Measurements from ENCODE around the gene PAFAH1B1.
"Not testable (repeated sequence)": the region's sequence is repeated elsewhere in the genome, so short reads cannot be mapped to it uniquely, and the experiment has no call there.

Gene PAFAH1B1

GRCh38 chr17:2636169-2636930 is 42.9 kb downstream of the PAFAH1B1 start:
- no peak for DNase-seq

GRCh38 chr17:2637422-2637821 is 44.0 kb downstream of the PAFAH1B1 start:
- DNase-seq: no peak

DNA sequence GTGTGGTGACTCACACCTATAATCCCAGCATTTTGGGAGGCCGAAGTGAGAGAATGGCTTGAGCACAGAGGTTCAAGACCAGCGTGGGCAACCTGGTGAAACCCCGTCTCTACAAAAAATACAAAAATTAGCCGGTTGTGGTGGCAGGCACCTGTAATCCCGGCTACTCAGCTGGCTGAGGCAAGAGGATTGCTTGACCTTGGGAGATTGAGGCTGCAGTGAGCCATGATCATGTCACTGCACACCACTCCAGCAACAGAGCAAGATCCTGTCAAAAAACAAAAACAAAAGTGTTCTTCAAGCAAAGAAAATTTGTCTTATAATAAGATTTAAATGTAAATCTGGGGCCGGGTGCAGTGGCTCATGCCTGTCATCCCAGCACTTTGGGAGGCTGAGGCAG is 51.5 kb downstream of the PAFAH1B1 start:
- no peak for DNase-seq

- no peak for DNase-seq
Measured at GRCh38 chr17:2647957-2648356, 54.5 kb downstream of the PAFAH1B1 start.

DNA sequence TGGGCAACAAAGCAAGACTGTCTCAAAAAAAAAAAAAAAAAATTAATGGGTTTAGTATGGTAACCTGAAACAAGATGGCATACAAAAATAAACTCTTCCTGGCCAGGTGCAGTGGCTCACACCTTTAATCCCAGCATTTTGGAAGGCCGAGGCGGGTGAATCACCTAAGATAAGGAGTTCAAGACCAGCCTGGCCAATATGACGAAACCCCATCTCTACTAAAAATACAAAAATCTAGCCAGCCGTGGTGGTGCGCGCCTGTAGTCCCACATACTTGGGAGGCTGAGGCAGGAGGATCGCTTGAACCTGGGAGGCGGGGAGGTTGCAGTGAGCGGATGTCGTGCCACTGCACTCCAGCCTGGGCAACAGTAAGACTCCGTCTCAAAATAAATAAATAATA is 55.7 kb downstream of the PAFAH1B1 start:
- DNase-seq: no peak

GRCh38 chr17:2652911-2653310 is 59.5 kb downstream of the PAFAH1B1 start:
- not testable (repeated sequence) for DNase-seq

DNA sequence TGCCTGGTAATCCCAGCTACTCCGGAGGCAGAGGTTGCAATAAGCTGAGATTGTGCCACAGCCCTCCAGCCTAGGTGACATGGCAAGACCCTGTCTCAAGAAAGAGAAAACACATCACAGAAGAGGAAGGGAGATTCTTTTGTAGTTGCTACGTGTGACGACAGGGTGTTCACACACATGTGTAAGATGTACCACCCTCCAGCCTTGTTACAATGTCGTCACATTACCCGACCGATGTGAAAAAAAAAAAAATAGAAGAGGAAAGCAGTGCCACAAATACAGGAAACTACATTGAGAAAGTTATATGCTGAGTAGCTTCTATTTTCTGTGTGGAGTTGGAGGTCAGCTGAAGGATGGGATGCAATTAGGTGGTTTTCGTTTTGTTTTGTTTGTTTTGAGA is 62.1 kb downstream of the PAFAH1B1 start:
- no peak for DNase-seq

GRCh38 chr17:2656283-2656682 is 62.8 kb downstream of the PAFAH1B1 start:
- DNase-seq: no peak

GRCh38 chr17:2659337-2659736 is 65.9 kb downstream of the PAFAH1B1 start:
- not testable (repeated sequence) for DNase-seq

GRCh38 chr17:2660410-2660809 is 67.0 kb downstream of the PAFAH1B1 start:
- DNase-seq: not testable (repeated sequence)

DNA sequence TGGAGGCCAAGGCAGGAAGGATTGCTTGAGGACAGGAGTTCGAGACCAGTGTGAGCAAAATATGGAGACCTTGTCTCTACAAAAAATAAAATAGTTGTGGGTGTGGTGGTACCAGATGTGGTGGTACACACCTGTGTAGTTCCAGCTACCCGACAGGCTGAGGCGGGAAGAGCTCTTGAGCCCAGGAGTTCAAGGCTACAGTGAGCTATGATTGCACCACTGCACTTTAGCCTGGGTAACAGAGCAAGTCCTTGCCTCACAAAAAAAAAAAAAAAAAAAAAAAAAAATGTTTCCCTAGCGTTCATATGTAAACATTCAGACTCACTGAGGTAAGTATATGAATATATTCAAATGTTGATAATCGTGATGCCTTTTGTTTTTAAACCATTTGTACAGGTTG is 78.6 kb downstream of the PAFAH1B1 start:
- DNase-seq: no peak

DNA sequence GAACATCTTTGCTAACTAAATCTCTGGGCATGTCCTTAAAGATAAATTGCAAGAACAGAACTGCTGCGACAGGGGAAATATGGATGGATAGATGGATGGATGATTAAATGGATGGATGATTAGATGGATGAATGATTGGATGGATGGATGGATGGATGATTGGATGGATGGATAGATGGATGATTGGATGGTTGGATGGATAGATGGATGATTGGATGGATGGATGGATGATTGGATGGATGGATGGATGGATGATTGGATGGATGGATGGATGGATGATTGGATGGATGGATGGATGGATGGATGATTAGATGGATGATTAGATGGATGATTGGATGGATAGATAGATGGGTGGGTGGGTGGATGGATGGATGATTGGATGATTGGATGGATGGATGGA is 85.8 kb downstream of the PAFAH1B1 start:
- not testable (repeated sequence) for DNase-seq

DNA sequence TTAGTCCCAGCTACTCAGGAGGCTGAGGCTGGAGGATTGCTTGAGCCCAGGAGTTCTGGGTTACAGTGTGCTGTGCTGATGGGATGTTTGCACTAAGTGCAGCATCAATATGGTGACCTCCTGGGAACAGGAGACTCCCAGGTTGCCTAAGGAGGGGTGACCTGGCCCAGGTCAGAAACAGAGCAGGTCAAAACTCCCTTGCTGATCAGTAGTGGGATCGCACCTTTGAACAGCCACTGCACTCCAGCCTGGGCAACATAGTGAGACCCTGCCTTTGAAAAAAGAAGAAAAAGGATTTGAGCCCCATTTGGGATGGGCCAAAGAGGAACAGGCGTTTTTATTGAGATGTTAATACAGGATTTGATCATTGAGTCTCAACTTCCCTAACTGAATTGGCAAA is 87.5 kb downstream of the PAFAH1B1 start:
- no peak for DNase-seq

- no peak for DNase-seq
Measured at GRCh38 chr17:2681650-2682049, 88.2 kb downstream of the PAFAH1B1 start.

DNA sequence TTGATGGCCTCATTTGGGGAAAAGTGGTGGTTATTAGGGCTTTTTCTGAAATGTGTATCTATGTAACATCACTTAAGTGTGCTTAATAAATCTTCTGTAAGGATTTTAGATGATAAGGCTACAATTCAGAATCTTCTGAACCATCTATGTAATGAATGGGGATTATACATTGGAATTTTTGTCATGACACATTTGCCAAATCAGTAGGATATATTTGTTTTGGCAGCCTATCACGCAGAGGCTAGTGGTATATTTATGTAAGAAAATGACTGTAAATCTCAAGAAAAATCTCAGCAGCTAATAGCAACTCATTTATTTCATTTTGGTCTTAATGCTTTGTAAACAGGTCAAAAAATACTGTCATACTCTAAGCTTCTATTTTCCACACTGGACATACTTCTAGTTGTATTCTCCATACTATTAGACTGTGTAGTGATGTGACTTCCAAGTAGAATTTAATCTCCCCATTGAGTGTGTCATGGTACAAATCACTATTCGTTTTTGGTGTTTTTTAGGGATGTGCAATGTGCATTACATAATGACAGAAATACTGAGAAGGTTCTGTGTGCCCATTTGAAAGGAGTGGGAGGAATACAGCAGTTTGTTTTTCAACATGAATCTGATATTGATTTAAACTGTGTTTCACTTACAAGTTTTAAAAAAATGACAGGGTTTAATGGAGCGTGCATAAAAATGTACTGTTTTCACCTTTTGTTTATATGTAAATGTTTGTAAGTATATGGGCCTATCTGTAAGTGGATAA is 88.9 kb downstream of the PAFAH1B1 start:
- DNase-seq: no peak

DNA sequence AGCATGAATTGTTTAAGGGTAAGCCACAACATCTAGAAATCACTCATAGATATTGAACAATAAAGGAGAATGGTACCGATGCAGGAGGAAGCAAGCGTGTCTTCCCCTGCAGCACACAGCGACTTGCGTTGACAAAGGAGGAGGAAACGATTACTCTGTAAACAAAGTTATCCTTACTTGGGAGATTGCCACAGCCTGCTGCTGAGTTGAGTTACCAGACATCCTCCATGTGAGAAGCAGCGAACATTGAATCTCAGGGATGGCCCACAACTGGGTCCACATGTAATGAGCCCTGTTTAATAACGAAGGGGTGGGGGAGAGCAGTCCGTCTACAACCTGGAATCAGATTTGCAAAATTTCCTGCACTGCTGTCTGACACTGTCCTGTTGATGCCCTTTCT is 90.5 kb downstream of the PAFAH1B1 start:
- DNase-seq: no peak

GRCh38 chr17:2684549-2684948 is 91.1 kb downstream of the PAFAH1B1 start:
- DNase-seq: no peak

DNA sequence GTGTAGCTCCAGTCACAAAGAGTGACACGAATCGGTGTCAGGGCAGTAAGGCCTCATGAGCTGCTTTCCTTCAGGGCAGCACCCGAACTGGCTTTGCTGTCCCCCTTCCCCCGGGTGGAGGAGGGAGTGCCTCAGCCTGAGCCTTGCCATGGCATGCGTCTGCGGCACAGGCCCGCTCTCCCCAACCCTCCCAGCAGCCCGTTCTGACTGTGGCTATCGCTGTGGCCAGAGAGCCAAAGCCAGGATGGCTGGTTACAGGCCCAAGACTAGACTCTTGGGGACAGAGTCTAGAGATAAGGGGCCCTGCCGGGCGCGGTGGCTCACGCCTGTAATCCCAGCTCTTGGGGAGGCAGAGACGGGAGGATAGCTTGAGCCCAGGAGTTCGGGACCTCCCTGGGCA is 92.2 kb downstream of the PAFAH1B1 start:
- DNase-seq: no peak

GRCh38 chr17:2687074-2687418 is 93.6 kb downstream of the PAFAH1B1 start:
- no peak for DNase-seq

DNA sequence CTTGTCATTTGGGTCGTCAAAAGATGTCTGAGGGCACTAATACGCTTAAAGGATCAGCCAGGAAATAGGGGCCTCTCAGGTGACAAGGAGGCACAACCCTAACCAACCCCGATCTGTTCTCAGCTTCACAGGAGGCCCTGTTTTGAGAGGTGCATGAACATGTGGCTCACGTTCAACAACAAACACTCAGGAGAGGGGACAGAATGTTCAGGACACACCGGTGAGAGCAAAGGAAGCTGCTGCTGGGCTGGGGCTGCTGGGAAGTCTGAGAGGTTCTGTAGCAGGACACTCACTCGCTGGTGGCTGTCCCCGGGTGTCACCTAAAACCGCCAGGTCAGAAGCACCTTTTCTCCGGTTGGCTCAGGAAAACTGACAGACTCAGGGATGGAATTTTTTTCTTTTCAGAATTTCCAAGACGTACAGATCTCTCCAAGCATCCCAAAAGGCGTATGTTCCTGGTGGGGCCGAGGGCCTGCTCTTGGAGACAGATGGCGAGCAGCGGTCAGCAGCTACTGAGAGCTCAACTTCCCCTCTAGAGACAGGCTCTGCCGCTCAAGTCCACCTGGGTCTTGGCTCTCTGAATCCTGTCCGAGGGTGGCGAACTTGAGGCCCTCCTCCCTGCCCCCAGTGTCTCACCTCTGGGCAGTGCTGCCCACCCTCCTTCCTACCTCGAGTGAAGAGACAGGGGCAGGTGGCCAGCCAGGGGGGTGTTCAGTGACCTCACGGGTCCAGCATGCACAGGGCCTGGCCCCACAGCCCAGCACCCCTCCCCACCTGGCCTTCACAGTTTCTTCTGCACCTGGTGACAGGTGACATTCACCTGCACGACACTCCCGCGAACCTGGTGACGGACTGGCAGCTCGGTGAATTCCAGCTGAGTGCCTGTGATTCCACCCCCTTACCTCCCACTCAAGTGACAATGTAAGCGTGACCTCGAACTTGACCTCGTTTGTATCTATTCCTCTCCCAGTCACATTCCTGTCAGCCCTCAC is 95.2 kb downstream of the PAFAH1B1 start:
- no peak for DNase-seq

- DNase-seq: no peak
Measured at GRCh38 chr17:2689411-2690164, 96.1 kb downstream of the PAFAH1B1 start.

Measured in activated CD4-positive, alpha-beta T cell treated with anti-CD3 and anti-CD28 coated beads, Interleukin-10, Interleukin-2, amounts not matched to agents 100 ng/mL and 50 ng/mL, durations not matched to agents 16 hours and 8 hours (primary cell).